UCSD-AML1 (cell line): ENCODE results near the gene OFD1.

Source experiments
- DNase-seq: peaks from one replicate; lab custom pipeline; 2025; ENCODE audit not compliant: unreplicated experiment; lab: John Stamatoyannopoulos, UW

OFD1 gene

DNA sequence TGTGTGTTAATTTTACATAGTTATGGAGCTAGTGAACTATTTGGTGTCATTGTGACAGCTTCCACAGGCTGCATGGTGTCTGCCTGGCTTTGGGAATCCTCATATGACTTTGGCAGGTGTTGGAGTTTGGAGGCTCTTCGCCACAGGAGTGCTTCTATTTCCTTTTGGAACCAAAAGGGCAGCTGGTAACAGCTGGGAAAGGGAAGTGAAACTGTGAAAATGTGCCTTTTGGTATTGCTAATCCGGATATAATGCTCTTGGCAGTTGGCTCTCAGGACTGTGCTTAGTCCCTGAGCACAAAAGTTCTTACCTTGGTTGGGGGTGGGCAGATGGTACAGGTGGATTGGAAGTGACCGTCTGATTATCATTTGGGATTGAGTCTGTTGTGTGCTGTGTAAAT lies 18.1 kb downstream of the OFD1 start:
- DNase-seq: no peak

GRCh38 chrX:13754765-13755164 lies 20.2 kb downstream of the OFD1 start:
- DNase-seq: no peak

DNA sequence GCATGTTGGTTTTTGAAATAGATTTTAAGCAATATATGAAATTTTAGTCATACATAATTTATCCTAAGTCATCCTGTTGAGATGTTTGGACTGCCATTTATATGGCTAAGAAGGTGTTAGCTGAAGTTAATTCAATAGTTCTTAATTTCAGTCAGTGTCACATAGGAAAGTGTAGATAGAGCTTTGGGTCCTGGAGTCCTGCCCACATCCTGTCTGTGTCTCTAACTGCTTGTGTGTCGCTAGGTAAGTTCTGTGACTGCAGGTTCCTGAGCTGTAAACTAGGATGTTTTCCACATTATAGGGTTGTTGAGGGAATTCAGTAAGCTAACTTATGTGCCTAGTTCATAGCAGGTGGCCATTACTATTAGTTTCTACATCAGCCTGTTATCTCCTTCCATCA lies 20.7 kb downstream of the OFD1 start:
- no peak for DNase-seq

GRCh38 chrX:13756381-13756780 lies 21.8 kb downstream of the OFD1 start:
- no peak for DNase-seq

DNA sequence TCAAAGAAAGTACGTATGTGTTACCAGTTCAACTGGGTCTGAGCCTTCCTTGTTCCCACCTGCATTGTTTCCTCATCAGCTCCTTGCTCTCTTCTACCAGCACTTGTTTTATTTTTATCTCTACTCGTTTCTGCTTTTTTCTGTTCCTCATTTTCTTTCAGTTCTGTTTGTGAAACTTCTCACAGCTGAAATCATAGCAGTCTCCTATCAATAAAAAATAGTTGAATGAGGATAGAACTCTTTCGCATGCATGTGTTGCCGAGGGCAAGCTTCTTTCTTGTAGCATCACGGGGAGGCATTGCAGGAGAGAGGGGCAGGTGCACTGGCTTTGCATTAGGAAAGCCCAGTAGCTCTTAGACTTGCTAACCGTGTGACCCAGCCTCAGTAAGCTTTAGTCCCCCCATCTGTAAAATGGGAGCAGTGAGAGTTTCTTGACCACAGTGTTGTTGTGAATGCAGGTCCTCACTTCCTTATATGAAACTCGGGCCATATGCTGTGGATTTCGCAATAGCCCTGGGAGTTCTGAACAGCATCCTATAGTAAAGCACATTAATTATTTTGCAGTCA lies 24.7 kb downstream of the OFD1 start:
- no peak for DNase-seq

DNA sequence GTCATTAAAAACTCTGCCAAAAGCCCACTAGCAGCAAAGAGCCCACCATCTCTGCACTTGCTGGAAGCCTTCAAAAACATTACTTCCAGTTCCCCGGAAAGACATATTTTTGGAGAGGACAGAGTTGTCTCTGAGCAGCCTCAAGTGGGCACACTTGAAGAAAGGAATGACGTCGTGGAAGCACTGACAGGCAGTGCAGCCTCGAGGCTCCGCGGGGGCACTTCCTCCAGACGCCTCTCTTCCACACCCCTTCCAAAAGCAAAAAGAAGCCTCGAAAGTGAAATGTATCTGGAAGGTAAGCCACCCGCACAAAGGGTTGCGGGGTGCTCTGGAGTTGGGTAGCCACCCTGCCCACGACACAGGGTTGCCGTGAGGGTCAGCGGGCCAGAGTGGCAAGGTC lies 25.9 kb downstream of the OFD1 start:
- DNase-seq: no peak

DNA sequence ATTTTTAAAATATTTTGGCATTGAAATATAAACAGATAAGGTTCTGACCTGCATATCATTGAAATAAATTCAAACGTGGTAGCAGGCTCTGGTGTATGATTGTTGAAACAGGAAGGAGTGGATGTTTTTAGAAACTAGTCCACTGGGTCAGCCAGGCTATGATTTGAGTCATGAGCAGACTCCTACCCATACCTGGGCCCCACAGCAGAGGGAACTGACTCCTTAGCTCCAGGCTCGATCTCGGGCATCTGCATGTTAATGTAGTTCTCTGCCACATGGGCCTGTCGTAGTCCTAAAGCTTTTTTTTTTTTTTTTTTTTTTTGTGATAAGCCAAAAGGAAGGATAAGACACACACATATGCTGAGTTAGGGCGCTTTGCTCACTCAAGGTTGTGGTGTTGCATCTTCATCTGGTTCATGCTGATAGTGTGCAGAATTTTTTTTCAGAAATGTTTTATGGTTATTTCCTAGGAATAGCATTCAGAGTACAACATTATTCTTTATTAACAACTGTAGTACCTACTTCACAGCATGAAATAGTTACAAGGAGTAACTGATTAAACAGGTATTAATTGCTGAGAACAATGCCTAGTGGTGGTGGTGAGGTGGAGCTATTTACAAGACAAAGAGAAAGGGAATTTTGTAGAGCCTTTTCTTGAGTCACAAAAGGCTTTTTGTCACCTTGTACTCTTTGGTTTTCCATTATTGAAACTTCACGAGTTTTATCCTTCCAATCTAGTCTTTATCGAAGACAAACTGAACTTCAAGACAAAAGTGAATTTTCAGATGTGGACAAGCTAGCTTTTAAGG lies 27.3 kb downstream of the OFD1 start:
- DNase-seq: no peak

DNA sequence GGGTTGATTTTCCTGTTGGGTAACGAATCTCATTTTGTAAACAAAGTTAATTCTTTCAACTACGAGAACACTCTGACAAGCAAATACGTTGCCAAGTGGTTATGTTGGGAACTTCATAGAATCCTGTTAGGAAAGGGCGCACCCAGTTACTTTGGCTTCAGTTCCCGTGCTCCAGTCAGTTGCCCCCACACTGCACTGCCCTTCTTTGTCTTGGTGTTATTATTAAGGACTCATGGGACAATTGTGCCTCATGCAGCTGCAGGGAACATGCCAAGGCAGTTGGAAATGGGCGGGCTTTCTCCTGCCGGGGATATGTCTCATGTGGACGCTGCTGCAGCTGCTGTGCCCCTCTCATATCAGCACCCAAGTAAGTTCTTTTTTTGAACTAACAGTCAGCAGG lies 28.9 kb downstream of the OFD1 start:
- no peak for DNase-seq

DNA sequence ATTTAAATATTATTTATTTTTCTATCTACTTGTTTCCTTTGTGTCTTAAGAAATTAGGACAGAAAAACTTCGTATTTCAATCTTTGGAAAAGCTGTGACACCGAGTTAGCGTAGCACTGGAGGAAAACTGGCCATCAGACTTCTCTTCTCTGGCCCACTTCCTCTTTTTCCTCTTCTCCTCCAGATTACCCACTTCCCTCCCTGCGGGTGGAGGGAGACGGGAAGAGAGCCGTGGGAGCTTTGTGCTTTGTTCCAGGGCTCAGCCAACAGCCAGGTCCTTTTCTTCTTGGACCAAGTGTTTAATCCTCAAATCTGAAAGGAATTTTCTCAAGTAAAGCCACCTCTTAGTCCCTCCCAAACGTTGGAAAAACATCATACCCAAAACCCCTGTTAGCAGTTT lies 29.7 kb downstream of the OFD1 start:
- peak; percentile 19 for DNase-seq

GRCh38 chrX:13764765-13765164 lies 30.2 kb downstream of the OFD1 start:
- no peak for DNase-seq

- no peak for DNase-seq
Observed at GRCh38 chrX:13768939-13769338, 34.4 kb downstream of the OFD1 start.

DNA sequence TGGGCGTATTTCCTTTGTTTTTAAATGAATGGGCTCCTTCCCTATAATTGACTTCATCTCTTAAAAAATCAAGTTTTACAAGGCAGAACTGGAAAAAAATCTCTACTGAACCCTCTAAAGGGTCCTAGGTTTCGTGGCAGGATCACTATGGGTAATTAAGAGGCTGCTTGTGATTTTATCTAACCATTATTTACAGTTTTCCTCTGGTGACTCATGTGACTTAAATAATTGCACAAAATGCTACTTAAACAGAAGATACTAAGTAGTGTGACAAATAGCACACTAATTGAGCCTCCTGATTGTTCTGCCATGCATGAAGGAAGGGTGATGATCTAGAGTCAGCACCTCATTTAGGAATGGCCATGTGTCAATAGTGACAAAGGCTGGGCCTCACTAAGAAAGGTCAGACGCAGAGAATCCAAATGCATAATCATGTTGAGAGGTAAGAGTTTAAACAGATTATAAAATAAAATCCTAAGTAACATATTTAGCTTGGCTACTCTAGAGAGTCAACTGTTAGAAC lies 35.5 kb downstream of the OFD1 start:
- DNase-seq: no peak

GRCh38 chrX:13774696-13775095 lies 40.1 kb downstream of the OFD1 start:
- DNase-seq: no peak

- no peak for DNase-seq
Observed at GRCh38 chrX:13775837-13776236, 41.3 kb downstream of the OFD1 start.

GRCh38 chrX:13776387-13776786 lies 41.8 kb downstream of the OFD1 start:
- DNase-seq: no peak

- no peak for DNase-seq
Observed at GRCh38 chrX:13778916-13779315, 44.4 kb downstream of the OFD1 start.

DNA sequence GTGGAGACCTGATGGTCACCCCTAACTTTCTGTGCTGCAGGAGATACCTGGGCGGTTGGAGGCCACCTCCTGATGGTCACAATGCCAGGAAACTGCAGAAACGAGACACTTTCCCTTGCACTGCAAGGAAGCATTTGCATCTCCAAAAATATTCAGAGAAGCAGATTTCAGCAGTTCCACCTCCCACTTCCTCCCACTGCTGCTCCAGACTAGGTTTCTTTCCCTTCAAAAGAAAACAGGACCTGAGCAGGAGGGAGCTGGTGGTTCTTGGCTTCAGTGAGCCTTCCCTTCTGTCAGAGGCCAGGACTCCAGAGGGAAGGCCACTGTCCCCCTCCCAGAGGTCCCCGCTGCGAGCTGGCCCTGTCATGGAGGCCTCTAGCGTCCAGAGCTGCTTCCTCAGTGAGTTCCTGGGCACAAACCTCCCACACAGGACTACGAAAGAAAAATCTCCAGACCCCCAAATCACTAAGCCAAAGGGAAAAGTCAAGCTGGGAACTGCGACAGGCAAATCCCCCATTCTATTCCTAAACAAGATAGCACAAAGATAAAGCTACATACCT lies 46.4 kb downstream of the OFD1 start:
- no peak for DNase-seq

- DNase-seq: no peak
Observed at GRCh38 chrX:13786048-13786447, 51.5 kb downstream of the OFD1 start.

DNA sequence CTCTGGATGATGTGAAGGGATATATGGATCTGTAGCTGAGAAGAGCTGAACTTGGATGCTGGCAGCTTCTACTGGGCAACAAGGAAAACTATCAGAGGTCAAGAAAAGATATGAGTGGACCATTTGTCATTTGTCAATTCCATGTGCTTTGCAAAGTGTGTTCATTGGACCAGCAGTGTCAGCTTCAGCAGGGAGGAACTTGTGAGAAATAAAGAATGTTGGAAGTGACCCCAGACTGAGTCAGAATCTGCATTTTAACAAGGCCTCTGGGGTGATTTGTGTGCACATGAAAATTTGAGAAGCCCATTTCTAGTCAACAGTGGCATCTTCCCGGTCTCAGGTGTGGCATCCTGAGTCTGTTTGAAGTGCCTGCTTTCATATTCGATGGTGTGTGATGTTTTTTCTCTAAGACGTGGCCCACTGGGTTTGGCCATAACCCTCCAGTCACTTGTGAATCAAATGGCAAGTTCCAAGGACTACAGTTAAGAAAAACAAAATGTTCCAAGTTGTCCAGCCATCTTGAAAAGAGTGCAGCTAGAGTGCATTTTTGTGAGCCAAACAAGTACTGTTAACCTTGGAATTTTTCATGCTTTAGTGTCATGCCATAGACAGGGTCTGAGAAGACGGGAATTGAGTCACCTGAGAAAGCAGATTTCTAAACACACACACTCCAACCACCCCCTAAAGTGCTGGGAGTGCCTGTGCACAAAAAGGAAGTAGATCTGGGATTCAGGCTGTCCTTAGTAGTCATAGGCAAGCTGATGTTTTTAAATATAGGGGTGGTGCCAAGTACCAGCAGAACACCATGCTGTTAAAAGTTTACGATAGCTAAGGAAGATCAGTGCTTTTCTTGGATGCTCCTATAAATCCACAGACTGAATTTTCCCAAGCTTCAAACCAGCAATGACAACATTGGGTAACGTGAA lies 55.9 kb downstream of the OFD1 start:
- DNase-seq: no peak

DNA sequence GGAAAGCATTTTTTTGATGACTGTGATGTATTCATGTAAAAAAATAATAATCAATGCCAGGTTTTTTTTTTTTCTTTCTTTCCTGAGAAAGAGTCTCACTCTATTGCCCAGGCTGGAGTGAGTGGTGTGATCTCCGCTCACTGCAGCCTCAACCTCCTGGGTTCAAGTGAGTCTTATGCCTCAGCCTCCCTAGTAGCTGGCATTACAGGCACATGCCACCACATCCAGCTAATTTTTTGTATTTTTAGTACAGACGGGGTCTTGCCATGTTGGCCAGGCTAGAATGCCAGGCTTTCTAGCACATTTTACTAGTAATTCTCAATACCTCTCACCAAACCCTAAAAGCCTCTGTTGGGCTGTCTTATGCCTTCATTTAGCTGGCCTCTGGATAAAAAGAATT lies 56.6 kb downstream of the OFD1 start:
- no peak for DNase-seq

- DNase-seq: no peak
Observed at GRCh38 chrX:13791559-13791958, 57.0 kb downstream of the OFD1 start.
